HEK293T (cell line): Measurements from ENCODE around the gene ELAPOR1.

ENCODE experiments used
- BHLHE40 ChIP-seq: fragments of 450-650 bp; IDR thresholded peaks from 2 replicates; pipeline ENCODE4 v1.6.1; 2016; ENCODE audit warnings: mild to moderate bottlenecking, moderate library complexity, borderline replicate concordance
- ELF4 ChIP-seq: fragments of 450-650 bp; IDR thresholded peaks from 2 replicates; pipeline ENCODE4 v1.6.1; 2017; ENCODE audit warnings: antibody characterized with exemption
- FOXA1 ChIP-seq: fragments of 450-650 bp; IDR thresholded peaks from 2 replicates; pipeline ENCODE4 v1.6.1; 2016; ENCODE audit warnings: mild to moderate bottlenecking
- FOXM1 ChIP-seq: fragments of 450-650 bp; IDR thresholded peaks from 2 replicates; pipeline ENCODE4 v1.6.1; 2017; ENCODE audit warnings: mild to moderate bottlenecking, borderline replicate concordance
- PKNOX1 ChIP-seq: fragments of 450-650 bp; IDR thresholded peaks from 2 replicates; pipeline ENCODE4 v1.6.1; 2016

DNA sequence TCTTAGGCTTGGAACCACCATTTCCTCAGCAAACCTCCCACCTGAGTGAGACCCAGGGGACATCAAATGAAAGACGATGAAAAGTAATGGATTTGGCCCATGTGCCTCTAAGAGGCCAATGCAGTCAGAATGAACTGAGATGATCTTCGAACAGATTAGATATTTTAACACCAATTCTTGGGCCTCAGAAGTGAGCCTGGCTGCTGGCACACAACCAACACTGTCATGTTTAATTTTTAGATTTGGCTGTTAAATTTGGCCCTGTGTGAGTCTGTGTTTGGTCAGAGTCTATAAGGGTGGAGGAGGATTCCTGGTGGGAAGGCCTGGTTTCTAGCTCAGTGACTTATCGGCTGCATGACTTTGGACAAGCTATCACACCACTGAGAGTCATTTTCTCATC lies 45.4 kb downstream of the ELAPOR1 start:
- no peak for TF ChIP-seq ELF4
- no peak for TF ChIP-seq PKNOX1
- TF ChIP-seq FOXM1 = no peak
- no peak for TF ChIP-seq FOXA1
- no peak for TF ChIP-seq BHLHE40
